HEK293 (cell line): ENCODE results near the gene PHF12.

Experiments used
- EGR2 ChIP-seq: fragments of 450-650 bp; formaldehyde crosslinking; IDR thresholded peaks from 2 replicates; pipeline ENCODE4 v1.5.1; 2016; ENCODE audit warnings: low read depth, missing biosample characterization, missing genetic modification characterization
- ELK4 ChIP-seq: IDR thresholded peaks from 2 replicates; pipeline ENCODE4 v1.6.1; 2011; ENCODE audit warnings: mild to moderate bottlenecking, low read depth, low read length, borderline replicate concordance
- HOXA7 ChIP-seq: sonication (generic); formaldehyde crosslinking; IDR thresholded peaks from 2 replicates; pipeline ENCODE4 v1.8.1; 2022; ENCODE audit warnings: missing genetic modification reagents, borderline replicate concordance
- MEIS1 ChIP-seq: sonication (generic); formaldehyde crosslinking; IDR thresholded peaks from 2 replicates; pipeline ENCODE4 v1.8.1; 2022; ENCODE audit warnings: missing genetic modification reagents, mild to moderate bottlenecking, borderline replicate concordance
- MZF1 ChIP-seq: fragments of 450-650 bp; formaldehyde crosslinking; IDR thresholded peaks from 2 replicates; pipeline ENCODE4 v1.5.1; 2017; ENCODE audit warnings: missing biosample characterization, missing genetic modification characterization, borderline replicate concordance
- PRDM10 ChIP-seq: fragments of 450-650 bp; formaldehyde crosslinking; IDR thresholded peaks from 2 replicates; pipeline ENCODE4 v1.5.1; 2016; ENCODE audit warnings: missing biosample characterization, missing genetic modification characterization
- SP3 ChIP-seq: fragments of 450-650 bp; formaldehyde crosslinking; IDR thresholded peaks from 2 replicates; pipeline ENCODE4 v1.5.1; 2016; ENCODE audit warnings: missing biosample characterization, missing genetic modification characterization
- ZBTB11 ChIP-seq: fragments of 450-650 bp; formaldehyde crosslinking; conservative IDR thresholded peaks from 2 replicates; pipeline ENCODE4 v1.5.1; 2016; ENCODE audit warnings: low read depth, missing biosample characterization, missing genetic modification characterization
- ZBTB6 ChIP-seq: fragments of 450-650 bp; formaldehyde crosslinking; IDR thresholded peaks from 2 replicates; pipeline ENCODE4 v1.5.1; 2017; ENCODE audit warnings: missing biosample characterization, missing genetic modification characterization
- ZBTB8A ChIP-seq: fragments of 450-650 bp; formaldehyde crosslinking; IDR thresholded peaks from 2 replicates; pipeline ENCODE4 v1.5.1; 2016; ENCODE audit warnings: missing biosample characterization, missing genetic modification characterization
- ZNF175 ChIP-seq: fragments of 450-650 bp; formaldehyde crosslinking; IDR thresholded peaks from 2 replicates; pipeline ENCODE4 v1.5.1; 2016; ENCODE audit warnings: missing biosample characterization, missing genetic modification characterization
- ZNF18 ChIP-seq: fragments of 450-650 bp; formaldehyde crosslinking; IDR thresholded peaks from 2 replicates; pipeline ENCODE4 v1.5.1; 2016; ENCODE audit warnings: missing biosample characterization, missing genetic modification characterization
- ZNF184 ChIP-seq: fragments of 450-650 bp; IDR thresholded peaks from 2 replicates; pipeline ENCODE4 v1.5.1; 2018; ENCODE audit warnings: missing biosample characterization, mild to moderate bottlenecking, missing genetic modification characterization
- ZNF335 ChIP-seq: fragments of 450-650 bp; formaldehyde crosslinking; conservative IDR thresholded peaks from 2 replicates; pipeline ENCODE4 v1.5.1; 2016; ENCODE audit warnings: missing biosample characterization, missing genetic modification characterization
- ZNF398 ChIP-seq: fragments of 450-650 bp; formaldehyde crosslinking; IDR thresholded peaks from 2 replicates; pipeline ENCODE4 v1.5.1; 2017; ENCODE audit warnings: missing biosample characterization, missing genetic modification characterization
- ZNF416 ChIP-seq: fragments of 450-650 bp; formaldehyde crosslinking; IDR thresholded peaks from 2 replicates; pipeline ENCODE4 v1.5.1; 2016; ENCODE audit warnings: missing biosample characterization, missing genetic modification characterization
- ZNF473 ChIP-seq: fragments of 450-650 bp; formaldehyde crosslinking; IDR thresholded peaks from 2 replicates; pipeline ENCODE4 v1.5.1; 2017; ENCODE audit warnings: missing biosample characterization, missing genetic modification characterization
- ZNF629 ChIP-seq: fragments of 450-650 bp; formaldehyde crosslinking; IDR thresholded peaks from 2 replicates; pipeline ENCODE4 v1.5.1; 2017; ENCODE audit warnings: missing biosample characterization, missing genetic modification characterization
- ZNF660 ChIP-seq: fragments of 450-650 bp; IDR thresholded peaks from 2 replicates; pipeline ENCODE4 v1.5.1; 2018; ENCODE audit warnings: missing biosample characterization, mild to moderate bottlenecking, missing genetic modification characterization
- ZNF704 ChIP-seq: fragments of 450-650 bp; formaldehyde crosslinking; IDR thresholded peaks from 2 replicates; pipeline ENCODE4 v1.5.1; 2016; ENCODE audit warnings: missing biosample characterization, missing genetic modification characterization
- ZNF76 ChIP-seq: fragments of 450-650 bp; formaldehyde crosslinking; IDR thresholded peaks from 2 replicates; pipeline ENCODE4; 2016; ENCODE audit warnings: low read depth, missing biosample characterization, missing genetic modification characterization, borderline replicate concordance
- ZNF792 ChIP-seq: fragments of 450-650 bp; formaldehyde crosslinking; IDR thresholded peaks from 2 replicates; pipeline ENCODE4 v1.5.1; 2016; ENCODE audit warnings: missing biosample characterization, missing genetic modification characterization
- ZNF830 ChIP-seq: fragments of 450-650 bp; IDR thresholded peaks from 2 replicates; pipeline ENCODE4 v1.5.0; 2018; ENCODE audit warnings: missing biosample characterization, missing genetic modification characterization, low read depth, mild to moderate bottlenecking, moderate library complexity
- ZSCAN16 ChIP-seq: fragments of 450-650 bp; formaldehyde crosslinking; IDR thresholded peaks from 2 replicates; pipeline ENCODE4 v1.5.1; 2016; ENCODE audit warnings: missing biosample characterization, missing genetic modification characterization

PHF12 gene

GRCh38 chr17:28949185-28950016 lies 1.9 kb downstream of the PHF12 start (continued):
- TF ChIP-seq ELK4, result no peak
- no peak for TF ChIP-seq MEIS1 (CRISPR knock-in tag)
- TF ChIP-seq ZBTB11 (tag by site-specific recombination), result peak; percentile 52
- TF ChIP-seq ZNF792, result no peak
- TF ChIP-seq HOXA7 (CRISPR knock-in tag), result no peak
- no peak for TF ChIP-seq ZNF175 (tag by site-specific recombination)
- peak; percentile 29; the same call in 1 of the 2 replicates for TF ChIP-seq ZNF398 (tag by site-specific recombination)
- peak; percentile 78 for TF ChIP-seq MZF1 (tag by site-specific recombination)
- TF ChIP-seq ZNF18 (tag by site-specific recombination), result no peak
- TF ChIP-seq ZBTB8A (tag by site-specific recombination), result peak; percentile 55; the same call in 1 of the 2 replicates
- 0 out of 2 replicates have a peak, but pooled peaks have one; percentile 9 for TF ChIP-seq ZSCAN16 (tag by site-specific recombination)
- no peak for TF ChIP-seq ZNF830 (tag by site-specific recombination)
- no peak for TF ChIP-seq ZNF416 (tag by site-specific recombination)
- TF ChIP-seq ZNF629, result 0 out of 2 replicates have a peak, but pooled peaks have one; percentile 7
- TF ChIP-seq ZNF184 (tag by site-specific recombination), result 0 out of 2 replicates have a peak, but pooled peaks have one; percentile 34
- TF ChIP-seq EGR2 (tag by site-specific recombination), result peak; percentile 34
- TF ChIP-seq ZBTB6 (tag by site-specific recombination), result no peak
- peak; percentile 52 for TF ChIP-seq SP3 (tag by site-specific recombination)
- no peak for TF ChIP-seq ZNF473
- no peak; the same call in 1 of the 2 replicates for TF ChIP-seq ZNF704
- peak; percentile 88 for TF ChIP-seq ZNF335 (tag by site-specific recombination)
- peak; percentile 29 for TF ChIP-seq ZNF76 (tag by site-specific recombination)
- peak; percentile 68 for TF ChIP-seq PRDM10
- 0 out of 2 replicates have a peak, but pooled peaks have one; percentile 14 for TF ChIP-seq ZNF660 (tag by site-specific recombination)
